Activated naive CD8-positive, alpha-beta T cell treated with anti-CD3 and anti-CD28 coated beads, Interleukin-2, amount 10 ng/mL, durations not matched to agents 7 days and 5 days (primary cell): ENCODE data around the gene JDP2. TPM values are rescaled to one million over a fixed set of nuclear protein-coding genes. Genes with fewer than 3 reads are reported as not detected.

Source experiments
- ATAC-seq: fragments of 150-1000 bp; cut with Tn5 transposase; one replicate; pipeline ENCODE4 v1.10.0; 2021; ENCODE audit warnings: low read depth, moderate library complexity
- POLR2A ChIA-PET: fragments of 350-600 bp; sonication (Branson Sonifier 250); formaldehyde crosslinking; loops from one replicate; lab custom pipeline; 2021; ENCODE audit warnings: antibody characterized with exemption; lab: Charles Lee
- DNase-seq: peaks from one replicate; pipeline ENCODE4 v3.0.0; 2021
- H3K27ac Mint-ChIP-seq: one replicate; pipeline ENCODE4 v1.8.0; 2022; ENCODE audit warnings: mild to moderate bottlenecking, mixed read lengths
- H3K27me3 Mint-ChIP-seq: one replicate; pipeline ENCODE4 v1.8.0; 2022; ENCODE audit warnings: mild to moderate bottlenecking, moderate library complexity, mixed read lengths
- H3K36me3 Mint-ChIP-seq: one replicate; pipeline ENCODE4 v1.8.0; 2021; ENCODE audit warnings: mild to moderate bottlenecking, mixed read lengths
- H3K4me1 Mint-ChIP-seq: one replicate; pipeline ENCODE4 v1.8.0; 2021; ENCODE audit warnings: mixed read lengths
- H3K4me3 Mint-ChIP-seq: one replicate; pipeline ENCODE4 v1.8.0; 2022; ENCODE audit warnings: mild to moderate bottlenecking, moderate library complexity, mixed read lengths
- H3K9me3 Mint-ChIP-seq: one replicate; pipeline ENCODE4 v1.8.0; 2021; ENCODE audit warnings: mixed read lengths
- total RNA-seq, 2 experiments: library from RNA; stranded (reverse); gene quantifications; one replicate each; pipeline ENCODE4 v1.2.3, GENCODE V29; 2021

JDP2 gene
- total RNA-seq, 2 experiments from 2014 or later, result 1.6 to 3.0 TPM

DNA sequence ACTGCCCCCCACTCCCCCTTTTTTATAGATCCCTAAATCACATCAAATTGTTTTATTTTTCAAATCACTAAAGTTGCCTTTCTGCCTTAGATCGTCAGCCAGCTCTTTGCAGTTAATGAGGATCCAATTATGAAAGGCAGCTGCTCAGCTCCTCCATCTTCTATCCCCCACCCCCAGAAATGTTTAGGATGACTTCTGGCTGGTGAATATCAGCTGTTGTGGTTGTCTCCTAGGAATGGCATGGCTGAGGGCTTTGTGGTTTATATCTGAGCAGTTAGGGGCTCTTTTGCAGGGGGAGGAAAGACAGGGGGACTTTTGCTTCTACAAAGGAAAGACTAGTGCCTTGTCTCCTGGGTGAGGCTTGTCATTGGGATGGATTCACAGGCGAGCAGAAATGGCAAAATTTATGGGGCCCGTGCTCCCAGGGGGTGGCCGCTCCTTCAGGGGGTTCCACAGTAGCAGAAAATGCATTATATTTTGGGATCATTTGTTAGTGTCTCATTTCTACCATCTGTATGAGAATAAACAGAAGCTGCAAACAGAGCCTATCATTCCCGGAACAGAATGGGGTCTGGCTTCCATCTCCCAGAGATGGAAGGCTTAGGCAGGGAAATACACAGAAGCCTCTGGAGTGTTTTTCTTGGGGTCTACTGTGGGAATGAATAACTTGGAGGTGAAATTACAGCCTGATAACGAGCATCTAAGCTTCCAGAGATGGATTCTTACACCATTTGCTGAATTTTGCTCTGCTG lies 6.5 kb downstream of the JDP2 start:
- H3K27ac Mint-ChIP-seq, result no peak overlapping the region
- no peak for ATAC-seq
- H3K4me1 Mint-ChIP-seq, result peaks cover 31% of the 10 kb centered on the region
- peaks cover 5% of the 10 kb centered on the region for H3K27me3 Mint-ChIP-seq
- POLR2A ChIA-PET, result no interaction called here
- no peak overlapping the region for H3K4me3 Mint-ChIP-seq
- no peaks in the 10 kb centered on the region for H3K9me3 Mint-ChIP-seq
- peaks cover 1% of the 10 kb centered on the region for H3K36me3 Mint-ChIP-seq
- no peak for DNase-seq

DNA sequence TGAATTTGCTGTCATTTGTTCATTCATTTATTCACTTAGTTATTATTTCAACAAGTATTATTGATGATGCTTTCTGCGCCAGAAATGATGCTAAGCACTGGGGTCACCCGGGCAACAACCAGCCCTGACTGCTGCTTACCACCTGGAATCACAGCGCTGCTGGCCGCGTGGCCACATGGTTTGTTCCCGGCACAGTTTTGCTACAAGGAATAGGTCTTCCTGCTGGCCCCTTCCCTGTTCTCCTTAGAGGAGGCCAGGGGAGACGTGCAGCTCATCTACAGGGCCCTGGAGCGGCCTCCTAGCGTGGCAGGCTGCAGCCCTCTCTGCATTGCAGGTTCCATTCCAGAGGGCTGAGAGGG lies 7.0 kb downstream of the JDP2 start:
- H3K4me3 Mint-ChIP-seq, result no peak overlapping the region
- ATAC-seq (no peak), DNase-seq (no peak)
- H3K27ac Mint-ChIP-seq, result peak overlapping the region; percentile 54
- POLR2A ChIA-PET, result interaction anchor here (0.9 kb wide), 1 partner anchor 15 kb away, joined by 3 read pairs; no protein-coding TSS in a partner anchor
- peaks cover 28% of the 10 kb centered on the region for H3K4me1 Mint-ChIP-seq
- no peaks in the 10 kb centered on the region for H3K9me3 Mint-ChIP-seq
- H3K36me3 Mint-ChIP-seq, result peaks cover 1% of the 10 kb centered on the region
- H3K27me3 Mint-ChIP-seq, result no peaks in the 10 kb centered on the region

DNA sequence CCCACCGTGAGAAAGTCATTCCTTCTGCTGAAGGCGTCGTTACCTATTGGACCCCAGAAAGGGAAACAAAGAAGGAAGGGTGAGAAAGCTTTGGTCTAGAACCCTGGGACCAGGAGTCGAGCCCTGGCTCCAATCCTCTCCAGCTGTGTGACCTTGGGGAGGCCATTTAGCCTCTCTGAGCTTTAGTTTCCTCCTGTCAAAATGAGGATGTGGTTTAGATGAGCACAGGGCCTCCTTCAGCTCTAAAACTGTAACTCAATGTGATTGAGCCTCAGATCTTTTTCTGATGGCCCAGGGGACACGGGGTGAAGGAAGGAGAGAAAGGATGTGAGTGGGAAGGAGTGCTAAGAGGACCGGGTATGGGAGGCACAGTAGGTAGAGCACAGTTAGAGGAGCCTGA lies 7.7 kb downstream of the JDP2 start:
- Mint-ChIP-seq H3K36me3 (peaks cover 1% of the 10 kb centered on the region), H3K4me3 (peak overlapping the region; percentile 45), H3K27me3 (no peaks in the 10 kb centered on the region), H3K27ac (peak overlapping the region; percentile 79), H3K9me3 (no peaks in the 10 kb centered on the region), H3K4me1 (peaks cover 28% of the 10 kb centered on the region)
- peak; percentile 88 for ATAC-seq
- POLR2A ChIA-PET, result interaction anchor here (0.6 to 0.9 kb wide), 3 partner anchors 16 to 102 kb away, joined by 3 read pairs; no protein-coding TSS in a partner anchor
- no peak for DNase-seq

DNA sequence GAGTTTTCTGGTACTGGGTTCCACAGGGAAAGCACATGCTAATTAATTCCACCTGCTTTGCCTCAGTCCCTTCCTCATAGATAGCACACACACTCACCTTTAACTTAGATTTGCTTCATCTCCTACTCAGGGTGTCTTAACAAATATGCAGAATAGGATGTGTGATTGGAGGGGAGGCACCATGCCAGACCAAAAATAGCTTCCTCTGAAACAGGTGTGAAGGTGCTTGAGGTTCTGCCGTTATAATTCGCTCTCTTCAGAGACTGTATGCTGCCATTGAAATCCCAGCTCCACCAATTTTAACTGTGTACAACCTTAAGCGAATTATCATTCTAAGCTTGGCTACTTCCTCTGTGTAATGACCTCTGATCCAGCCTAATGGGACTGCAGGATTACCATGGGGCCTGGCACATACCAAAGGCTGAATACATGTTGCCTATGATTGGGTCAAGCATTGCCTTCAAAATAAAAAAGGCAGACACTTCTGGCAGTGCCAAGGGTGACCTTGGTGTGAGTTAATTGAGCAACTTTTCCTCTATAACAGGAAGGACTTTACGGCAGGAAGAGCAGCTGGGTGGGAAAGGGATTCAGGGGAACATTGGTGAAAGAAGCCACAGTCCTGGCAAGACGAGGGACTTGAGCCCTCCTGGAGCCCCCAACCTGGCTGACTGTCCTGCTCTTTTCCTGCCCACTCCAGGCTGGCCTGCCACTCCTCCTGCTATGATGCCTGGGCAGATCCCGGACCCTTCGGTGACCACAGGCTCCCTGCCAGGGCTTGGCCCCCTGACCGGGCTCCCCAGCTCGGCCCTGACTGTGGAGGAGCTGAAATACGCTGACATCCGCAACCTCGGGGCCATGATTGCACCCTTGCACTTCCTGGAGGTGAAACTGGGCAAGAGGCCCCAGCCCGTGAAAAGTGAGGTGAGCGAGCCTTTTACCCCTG lies 9.7 kb downstream of the JDP2 start:
- no peaks in the 10 kb centered on the region for H3K9me3 Mint-ChIP-seq
- no peak overlapping the region for H3K27ac Mint-ChIP-seq
- no peak overlapping the region for H3K4me3 Mint-ChIP-seq
- ATAC-seq, result no peak
- H3K27me3 Mint-ChIP-seq, result no peaks in the 10 kb centered on the region
- peaks cover 28% of the 10 kb centered on the region for H3K4me1 Mint-ChIP-seq
- DNase-seq, result no peak
- POLR2A ChIA-PET, result interaction anchor here (0.7 to 1.2 kb wide), 3 partner anchors 10 to 103 kb away, joined by 3 to 6 read pairs (median 6); partner anchors contain the start of gene JDP2
- peaks cover 1% of the 10 kb centered on the region for H3K36me3 Mint-ChIP-seq

DNA sequence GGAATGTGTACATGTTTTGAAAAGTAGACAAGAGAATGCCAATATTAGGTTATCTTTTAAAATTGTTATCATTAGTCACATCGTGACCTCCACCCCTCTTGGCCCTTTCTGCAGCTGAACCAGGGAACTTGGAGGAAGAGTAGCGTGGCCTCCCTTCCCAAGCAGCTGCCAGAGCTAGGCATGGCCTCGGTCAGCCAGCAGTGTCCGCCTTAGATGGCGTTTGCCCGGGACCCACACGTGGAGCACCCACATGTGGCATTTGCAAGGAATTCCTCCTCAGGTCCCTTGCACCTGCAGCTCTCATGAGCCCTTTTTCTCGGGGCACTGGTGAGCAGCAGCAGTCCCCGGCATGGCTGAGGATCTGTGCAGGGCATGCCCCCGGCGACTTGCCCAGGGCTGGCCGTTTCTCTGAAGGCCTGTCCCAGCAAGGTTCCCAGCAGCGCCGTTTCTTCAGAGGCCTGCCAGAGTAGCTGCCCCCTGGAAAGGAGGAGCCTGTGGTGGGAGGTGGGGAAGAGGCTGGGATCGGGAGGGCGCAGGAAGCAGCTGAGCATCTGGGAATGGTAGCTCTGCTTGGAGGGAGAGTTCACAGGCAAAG lies 10.8 kb downstream of the JDP2 start:
- no peak overlapping the region for H3K27ac Mint-ChIP-seq
- H3K27me3 Mint-ChIP-seq, result no peaks in the 10 kb centered on the region
- no peak overlapping the region for H3K4me3 Mint-ChIP-seq
- ATAC-seq, result no peak
- peaks cover 1% of the 10 kb centered on the region for H3K36me3 Mint-ChIP-seq
- peaks cover 28% of the 10 kb centered on the region for H3K4me1 Mint-ChIP-seq
- POLR2A ChIA-PET, result no interaction called here
- DNase-seq, result no peak
- no peaks in the 10 kb centered on the region for H3K9me3 Mint-ChIP-seq

DNA sequence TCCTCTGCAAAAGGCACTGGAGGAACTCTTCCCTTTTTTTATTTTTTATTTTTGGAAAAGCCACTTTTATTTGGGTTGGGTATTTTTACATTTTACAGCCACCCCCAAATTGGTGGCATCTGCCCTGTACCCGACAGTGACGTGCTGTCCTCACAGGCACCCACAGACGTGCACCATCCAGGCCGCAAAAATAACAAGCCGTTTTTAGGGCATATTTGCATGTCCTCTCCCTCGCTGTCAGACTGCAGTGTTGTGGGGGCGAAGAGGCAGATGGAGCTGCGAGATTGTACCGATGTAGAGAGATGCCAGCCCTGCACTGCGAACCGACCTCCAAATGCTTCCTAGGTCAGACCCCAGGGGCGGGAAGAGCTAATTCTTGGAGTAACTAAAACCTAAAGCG lies 12.2 kb downstream of the JDP2 start:
- H3K9me3 Mint-ChIP-seq, result no peaks in the 10 kb centered on the region
- ATAC-seq, result no peak
- peaks cover 1% of the 10 kb centered on the region for H3K36me3 Mint-ChIP-seq
- no peak overlapping the region for H3K4me3 Mint-ChIP-seq
- H3K27ac Mint-ChIP-seq, result no peak overlapping the region
- POLR2A ChIA-PET, result no interaction called here
- DNase-seq, result no peak
- H3K27me3 Mint-ChIP-seq, result no peaks in the 10 kb centered on the region
- peaks cover 22% of the 10 kb centered on the region for H3K4me1 Mint-ChIP-seq

DNA sequence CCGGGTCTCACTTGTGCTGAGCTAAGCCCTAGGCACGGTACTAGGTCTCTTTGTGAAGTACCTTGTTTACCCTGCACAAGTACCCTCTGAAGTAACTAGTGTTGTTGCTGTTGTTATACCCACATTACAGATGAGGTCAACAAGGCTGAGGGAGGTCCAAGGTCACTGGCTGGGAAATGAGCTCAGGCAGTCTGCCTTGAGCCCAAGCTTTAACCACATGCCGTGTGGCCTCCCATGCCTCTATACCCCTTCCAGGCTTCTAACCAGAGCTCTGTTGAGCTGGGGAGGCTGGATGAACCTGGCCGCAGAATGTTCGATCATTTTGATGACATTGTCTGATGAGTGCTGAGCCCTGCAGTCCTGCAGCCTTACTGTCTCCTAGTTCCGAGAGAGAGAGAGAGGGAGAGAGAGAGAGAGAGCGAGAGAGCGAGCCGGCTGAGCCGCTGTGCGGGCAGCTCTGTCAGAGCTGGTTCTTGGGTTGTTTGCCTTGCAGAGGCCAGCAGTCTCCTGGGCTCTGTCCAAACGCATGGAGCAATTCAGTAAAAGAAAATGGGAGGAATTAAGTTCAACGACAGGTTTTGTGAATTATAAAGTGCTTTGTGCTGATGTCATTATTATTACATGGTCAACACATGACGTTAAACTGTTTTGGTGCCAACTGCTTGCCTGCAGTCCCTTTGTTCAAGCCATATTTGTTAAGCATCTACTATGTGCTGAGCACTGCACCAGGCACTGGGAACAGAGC lies 13.1 kb downstream of the JDP2 start:
- Mint-ChIP-seq H3K27me3 (no peaks in the 10 kb centered on the region), H3K4me3 (no peak overlapping the region), H3K27ac (no peak overlapping the region), H3K4me1 (peaks cover 13% of the 10 kb centered on the region), H3K36me3 (no peaks in the 10 kb centered on the region), H3K9me3 (no peaks in the 10 kb centered on the region)
- POLR2A ChIA-PET, result interaction anchor here (1.3 kb wide), 1 partner anchor 9 kb away, joined by 3 read pairs; no protein-coding TSS in a partner anchor
- ATAC-seq, result no peak
- no peak for DNase-seq

DNA sequence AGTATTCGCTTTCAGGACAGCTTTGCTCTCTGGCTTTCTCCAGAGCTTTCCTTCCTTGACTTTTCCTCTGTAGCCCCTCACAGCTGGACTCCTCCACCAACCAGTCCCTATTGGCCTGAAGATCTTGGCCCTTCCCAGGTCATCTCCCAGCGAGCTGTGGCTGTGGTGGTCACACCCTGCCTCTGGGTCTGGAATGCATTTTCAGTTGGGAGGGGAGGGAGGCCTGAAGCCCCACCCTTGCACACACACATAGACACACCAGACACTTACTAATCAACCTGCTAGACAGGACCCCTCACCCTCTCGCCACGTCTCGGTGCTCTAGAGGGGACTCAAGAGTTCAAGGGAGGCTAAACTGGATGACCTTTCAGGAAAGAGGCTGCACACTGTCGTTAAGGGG lies 13.9 kb downstream of the JDP2 start:
- no peaks in the 10 kb centered on the region for H3K9me3 Mint-ChIP-seq

DNA sequence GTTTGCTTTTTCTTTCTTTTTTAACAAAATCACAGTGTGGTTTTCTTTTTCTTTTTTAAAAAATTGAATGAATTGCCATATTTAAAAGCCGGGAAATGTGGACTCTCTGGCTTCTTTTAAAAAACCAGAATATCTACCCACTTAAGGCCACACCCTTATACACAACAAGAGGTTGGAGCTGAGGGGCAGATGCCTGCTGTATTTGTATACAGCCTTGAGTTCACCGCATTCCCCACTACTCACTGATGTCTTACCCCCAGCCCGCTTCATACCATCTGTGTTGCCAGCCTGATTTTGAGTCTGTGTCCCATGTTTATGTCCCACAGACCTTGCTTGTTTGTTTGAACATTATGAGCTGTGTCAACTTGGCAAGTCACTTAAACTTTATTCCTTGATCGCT lies 14.3 kb downstream of the JDP2 start:
- H3K27ac Mint-ChIP-seq, result no peak overlapping the region
- ATAC-seq, result no peak
- POLR2A ChIA-PET, result interaction anchor here (1.3 kb wide), 1 partner anchor 11 kb away, joined by 3 read pairs; no protein-coding TSS in a partner anchor

More for the DNA sequence above, 13.9 kb downstream of the JDP2 start:
- H3K4me3 Mint-ChIP-seq, result no peak overlapping the region
- H3K4me1 Mint-ChIP-seq, result peaks cover 8% of the 10 kb centered on the region
- no peaks in the 10 kb centered on the region for H3K36me3 Mint-ChIP-seq
- H3K27me3 Mint-ChIP-seq, result no peaks in the 10 kb centered on the region
- ATAC-seq (no peak), DNase-seq (no peak)
- POLR2A ChIA-PET, result interaction anchor here (1.3 kb wide), 1 partner anchor 10 kb away, joined by 3 read pairs; no protein-coding TSS in a partner anchor
- no peak overlapping the region for H3K27ac Mint-ChIP-seq

DNA sequence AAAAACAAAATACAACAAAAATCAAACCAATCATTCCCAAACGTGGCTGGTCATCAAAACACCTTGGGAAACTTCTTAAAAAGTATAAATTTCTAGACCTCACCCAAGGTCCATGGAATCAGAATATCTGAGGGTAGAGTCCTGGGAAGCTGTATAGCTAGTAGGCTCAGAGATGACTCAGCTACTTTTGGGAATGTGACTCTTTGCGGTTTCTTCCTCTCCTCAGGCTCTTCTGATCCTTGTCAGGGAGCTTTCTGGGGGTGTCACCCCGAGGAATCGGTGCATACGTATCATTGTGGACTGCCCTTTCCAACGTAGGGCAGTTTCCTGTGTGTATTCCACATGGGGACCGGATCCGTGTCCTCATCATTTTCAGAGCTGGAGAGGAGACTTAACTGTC lies 14.8 kb downstream of the JDP2 start:
- ATAC-seq (no peak), DNase-seq (no peak)
- POLR2A ChIA-PET, result no interaction called here
- peaks cover 5% of the 10 kb centered on the region for H3K4me1 Mint-ChIP-seq
- H3K9me3 Mint-ChIP-seq, result no peaks in the 10 kb centered on the region
- no peak overlapping the region for H3K4me3 Mint-ChIP-seq
- H3K27ac Mint-ChIP-seq, result no peak overlapping the region
- H3K27me3 Mint-ChIP-seq, result no peaks in the 10 kb centered on the region
- no peaks in the 10 kb centered on the region for H3K36me3 Mint-ChIP-seq

More for the DNA sequence above, 14.3 kb downstream of the JDP2 start:
- no peak for DNase-seq
- Mint-ChIP-seq H3K36me3 (no peaks in the 10 kb centered on the region), H3K9me3 (no peaks in the 10 kb centered on the region), H3K4me1 (peaks cover 8% of the 10 kb centered on the region), H3K4me3 (no peak overlapping the region), H3K27me3 (no peaks in the 10 kb centered on the region)

DNA sequence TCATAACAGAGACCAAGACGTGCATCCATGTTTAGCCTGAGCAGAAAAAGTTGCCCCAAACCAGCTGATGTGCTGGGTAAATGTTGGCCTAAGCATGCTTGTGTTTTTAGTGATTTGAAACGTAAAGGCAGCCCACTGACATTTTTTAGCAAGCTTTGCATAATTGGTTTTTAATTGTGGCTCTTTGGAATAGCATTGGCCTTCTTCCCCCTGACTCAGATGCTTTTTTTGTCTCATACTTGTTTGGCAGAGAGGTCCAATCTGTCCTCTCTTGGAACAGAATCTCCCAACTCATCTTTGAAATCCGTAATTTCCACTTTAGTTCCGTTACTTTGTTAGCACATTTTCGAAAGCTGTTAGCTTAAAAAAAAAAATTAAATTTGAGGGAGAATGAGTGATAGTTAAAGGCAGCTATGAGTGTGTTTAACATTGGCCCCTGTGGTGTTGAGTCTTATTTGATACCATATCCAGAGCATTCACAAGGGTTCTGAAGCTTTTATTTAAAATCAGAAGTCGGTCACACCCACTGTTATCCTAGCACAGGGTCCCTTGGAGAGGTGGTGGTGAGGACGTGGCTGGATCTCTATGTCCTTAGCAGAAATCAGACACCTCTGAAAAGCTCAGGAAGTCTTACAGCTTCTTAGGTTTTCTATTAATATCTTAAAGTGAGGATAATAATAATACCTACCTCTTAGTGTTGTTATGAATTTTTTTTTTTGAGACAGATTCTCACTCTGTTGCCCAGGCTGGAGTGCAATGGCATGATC lies 15.6 kb downstream of the JDP2 start:
- DNase-seq (no peak), ATAC-seq (no peak)
- H3K36me3 Mint-ChIP-seq, result no peaks in the 10 kb centered on the region
- no peak overlapping the region for H3K4me3 Mint-ChIP-seq
- POLR2A ChIA-PET, result no interaction called here
- no peaks in the 10 kb centered on the region for H3K9me3 Mint-ChIP-seq
- H3K27ac Mint-ChIP-seq, result no peak overlapping the region
- H3K4me1 Mint-ChIP-seq, result peaks cover 5% of the 10 kb centered on the region
- H3K27me3 Mint-ChIP-seq, result no peaks in the 10 kb centered on the region

DNA sequence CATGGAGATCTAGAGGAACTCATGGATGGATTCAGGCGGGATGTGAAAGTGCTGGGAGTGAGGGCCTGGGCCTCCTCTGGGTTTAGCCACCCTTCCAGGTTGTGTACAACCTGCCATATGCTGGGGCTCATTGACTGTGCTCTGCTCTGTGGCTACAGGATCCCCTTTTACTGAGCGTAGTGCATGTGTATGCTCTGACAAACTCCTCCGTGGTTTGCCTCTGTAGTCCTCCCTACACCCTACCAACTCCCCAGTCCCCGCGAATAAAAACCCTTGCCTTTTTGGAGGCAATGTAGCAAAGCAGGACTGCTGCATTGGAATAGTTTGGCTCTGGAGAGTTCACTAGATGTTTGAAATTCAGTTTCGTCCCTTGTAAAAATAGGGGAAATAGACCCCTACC lies 17.4 kb downstream of the JDP2 start:
- Mint-ChIP-seq H3K36me3 (no peaks in the 10 kb centered on the region), H3K27me3 (peaks cover 4% of the 10 kb centered on the region), H3K4me3 (no peak overlapping the region), H3K4me1 (peaks cover 3% of the 10 kb centered on the region), H3K9me3 (no peaks in the 10 kb centered on the region), H3K27ac (no peak overlapping the region)
- DNase-seq (no peak), ATAC-seq (no peak)
- POLR2A ChIA-PET, result no interaction called here
